Naive thymus-derived CD4-positive, alpha-beta T cell (primary cell): ENCODE data around the gene CCDC33. TPM values are rescaled to one million over a fixed set of nuclear protein-coding genes. Genes with fewer than 3 reads are reported as not detected.
A peak's percentile ranks its signal among the peaks of the same experiment; 100 is the strongest.

Experiments used
- ATAC-seq: fragments of 150-1000 bp; cut with Tn5 transposase; 2 replicates; pipeline ENCODE4 v1.10.0; 2021; ENCODE audit warnings: mild to moderate bottlenecking, moderate library complexity
- CTCF ChIA-PET: fragments of 350-600 bp; sonication (Branson Sonifier 250); formaldehyde crosslinking; loops from one replicate; lab custom pipeline; 2021; ENCODE audit warnings: antibody characterized with exemption; lab: Charles Lee
- POLR2A ChIA-PET: fragments of 350-600 bp; sonication (Branson Sonifier 250); formaldehyde crosslinking; loops from one replicate; lab custom pipeline; 2021; ENCODE audit warnings: antibody characterized with exemption, inconsistent platforms; lab: Charles Lee
- DNase-seq, 9 donors: peaks; one replicate each; pipeline versions ENCODE4 v3.0.0 to v3.0.0-alpha.2; 2020 to 2022; ENCODE audit warnings: mixed read lengths in 1 of 9
- H3K27ac ChIP-seq: one replicate; pipeline ENCODE4 v1.7.0; 2013; ENCODE audit warnings: mild to moderate bottlenecking, low read depth, low read length, moderate library complexity
- H3K27me3 ChIP-seq, 2 donors: one replicate each; pipeline ENCODE4 v1.7.0; 2013; ENCODE audit warnings: low read length in 2 of 2, mild to moderate bottlenecking in 2 of 2, moderate library complexity in 2 of 2; ENCODE audit not compliant: control insufficient read depth in 2 of 2, insufficient read depth in 2 of 2
- H3K36me3 ChIP-seq, 3 experiments: 1 replicate in 2 of 3; 2 replicates in 1 of 3; pipeline ENCODE4 v1.7.0; 2013; ENCODE audit warnings: low read length in 3 of 3, mild to moderate bottlenecking in 3 of 3, moderate library complexity in 1 of 3; ENCODE audit not compliant: insufficient read depth in 3 of 3, control insufficient read depth in 2 of 3
- H3K4me1 ChIP-seq, 2 donors: one replicate each; pipeline ENCODE4 v1.7.0; 2013; ENCODE audit warnings: low read length in 2 of 2, mild to moderate bottlenecking in 2 of 2, moderate library complexity in 1 of 2; ENCODE audit not compliant: control insufficient read depth in 2 of 2, insufficient read depth in 2 of 2
- H3K4me3 ChIP-seq: 2 replicates; pipeline ENCODE4 v1.7.0; 2013; ENCODE audit warnings: mild to moderate bottlenecking, low read length
- H3K9me3 ChIP-seq, 3 experiments: 1 replicate in 2 of 3; 2 replicates in 1 of 3; pipeline ENCODE4 v1.7.0; 2013; ENCODE audit warnings: low read length in 3 of 3; ENCODE audit not compliant: control insufficient read depth in 2 of 3
- H3K27ac Mint-ChIP-seq, 9 donors: one replicate each; pipeline ENCODE4 v1.8.0; 2020 to 2022; ENCODE audit warnings: mixed read lengths in 9 of 9, mild to moderate bottlenecking in 8 of 9, moderate library complexity in 5 of 9, inconsistent platforms in 2 of 9
- H3K27me3 Mint-ChIP-seq, 5 donors: one replicate each; pipeline ENCODE4 v1.8.0; 2021 to 2022; ENCODE audit warnings: mixed read lengths in 5 of 5, mild to moderate bottlenecking in 1 of 5
- H3K36me3 Mint-ChIP-seq, 5 donors: one replicate each; pipeline ENCODE4 v1.8.0; 2020 to 2022; ENCODE audit warnings: mixed read lengths in 5 of 5, mild to moderate bottlenecking in 3 of 5, inconsistent platforms in 1 of 5
- H3K4me1 Mint-ChIP-seq, 7 donors: one replicate each; pipeline ENCODE4 v1.8.0; 2020 to 2022; ENCODE audit warnings: mixed read lengths in 7 of 7, mild to moderate bottlenecking in 3 of 7, inconsistent platforms in 1 of 7
- H3K4me3 Mint-ChIP-seq, 10 donors: one replicate each; pipeline ENCODE4 v1.8.0; 2020 to 2022; ENCODE audit warnings: mild to moderate bottlenecking in 10 of 10, mixed read lengths in 10 of 10, moderate library complexity in 6 of 10, inconsistent platforms in 2 of 10
- H3K9me3 Mint-ChIP-seq, 11 donors: one replicate each; pipeline ENCODE4 v1.8.0; 2020 to 2022; ENCODE audit warnings: mixed read lengths in 11 of 11, mild to moderate bottlenecking in 4 of 11, inconsistent platforms in 1 of 11, moderate library complexity in 1 of 11
- intact Hi-C, 2 donors: fragments of 100-400 bp; cut with micrococcal nuclease; formaldehyde crosslinking; loops; one replicate each; pipeline ENCODE4 v1.15.1; 2023
- polyA plus RNA-seq, 2 donors: library from polyadenylated mRNA; unstranded; fragments of 300-500 nt; fragmentation: Illumina TruSeq; gene quantifications; one replicate each; pipeline ENCODE4 v1.2.3, GENCODE V29; 2021
- total RNA-seq, 6 experiments: library from RNA in 5 of 6; stranded (reverse) in 5 of 6; gene quantifications; 1 replicate in 5 of 6; 2 replicates in 1 of 6; pipeline ENCODE4 v1.2.3 and lab custom pipeline; 2021 to 2026

CCDC33 gene
- total and polyA plus RNA-seq, 7 experiments from 2014 or later = not detected

DNA sequence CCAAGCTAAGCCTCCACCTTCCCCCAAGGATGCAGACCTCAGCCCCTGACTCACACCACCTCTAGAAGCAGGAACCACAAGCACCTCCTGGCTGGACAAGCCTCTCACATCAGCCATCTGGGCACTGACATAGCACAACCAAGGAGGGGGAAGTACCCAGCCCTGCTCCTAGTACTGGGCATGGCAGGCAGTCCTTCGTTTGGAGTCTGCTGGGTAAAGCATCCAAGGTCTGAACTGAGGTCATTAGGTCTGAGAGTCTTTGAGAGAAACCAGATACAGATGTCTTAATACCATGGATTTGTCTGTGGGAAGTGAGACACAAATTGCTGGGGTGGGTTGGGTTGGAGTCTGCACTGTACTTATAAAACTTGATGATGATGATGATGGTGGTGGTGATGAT, 61.8 kb downstream of the CCDC33 start:
- peaks cover 0 to 3% (median 0%) of the 10 kb centered on the region in 11 donors for H3K9me3 Mint-ChIP-seq
- H3K27ac Mint-ChIP-seq = no peak overlapping the region
- H3K9me3 ChIP-seq = no peaks in the 10 kb centered on the region
- H3K4me1 Mint-ChIP-seq = peaks cover 0 to 4% (median 0%) of the 10 kb centered on the region in 7 donors
- H3K36me3 ChIP-seq = no peaks in the 10 kb centered on the region
- ChIA-PET POLR2A (no interaction called here), CTCF (no interaction called here)
- H3K4me1 ChIP-seq = no peaks in the 10 kb centered on the region
- H3K4me3 ChIP-seq = no peak overlapping the region
- no peak for ATAC-seq
- no peak for DNase-seq
- H3K27ac ChIP-seq = no peak overlapping the region
- H3K27me3 Mint-ChIP-seq = peaks cover 30 to 50% (median 39%) of the 10 kb centered on the region in 5 donors
- no peak overlapping the region for H3K4me3 Mint-ChIP-seq
- no peaks in the 10 kb centered on the region for H3K36me3 Mint-ChIP-seq
- intact Hi-C loops = no loop called here
- peaks cover 0 to 4% of the 10 kb centered on the region in 2 donors for H3K27me3 ChIP-seq

GRCh38 chr15:74300057-74300795, 64.1 kb downstream of the CCDC33 start:
- ATAC-seq (peak; percentile 10), DNase-seq (no peak)
- no peaks in the 10 kb centered on the region for H3K36me3 Mint-ChIP-seq
- Histone ChIP-seq H3K36me3 (no peaks in the 10 kb centered on the region), H3K27me3 (no peaks in the 10 kb centered on the region), H3K4me3 (no peak overlapping the region), H3K4me1 (no peaks in the 10 kb centered on the region), H3K9me3 (no peaks in the 10 kb centered on the region), H3K27ac (no peak overlapping the region)
- intact Hi-C loops = no loop called here
- POLR2A ChIA-PET = no interaction called here
- CTCF ChIA-PET = no interaction called here
- peaks cover 0 to 4% (median 0%) of the 10 kb centered on the region in 11 donors for H3K9me3 Mint-ChIP-seq
- no peak overlapping the region for H3K4me3 Mint-ChIP-seq
- H3K4me1 Mint-ChIP-seq = peaks cover 0 to 5% (median 0%) of the 10 kb centered on the region in 7 donors
- H3K27me3 Mint-ChIP-seq = peaks cover 35 to 53% (median 39%) of the 10 kb centered on the region in 5 donors
- H3K27ac Mint-ChIP-seq = no peak overlapping the region

GRCh38 chr15:74301583-74302361, 65.6 kb downstream of the CCDC33 start:
- Histone ChIP-seq H3K4me1 (no peaks in the 10 kb centered on the region), H3K9me3 (no peaks in the 10 kb centered on the region), H3K4me3 (no peak overlapping the region), H3K36me3 (no peaks in the 10 kb centered on the region), H3K27ac (no peak overlapping the region), H3K27me3 (no peaks in the 10 kb centered on the region)
- Mint-ChIP-seq H3K27me3 (peaks cover 43 to 61% (median 48%) of the 10 kb centered on the region in 5 donors), H3K4me3 (no peak overlapping the region), H3K9me3 (peaks cover 0 to 1% (median 0%) of the 10 kb centered on the region in 11 donors), H3K4me1 (peaks cover 0 to 5% (median 0%) of the 10 kb centered on the region in 7 donors), H3K27ac (peak overlapping the region in 1 of 9 donors; percentile 51), H3K36me3 (no peaks in the 10 kb centered on the region)
- ATAC-seq (no peak), DNase-seq (no peak)
- CTCF ChIA-PET = no interaction called here
- POLR2A ChIA-PET = no interaction called here
- intact Hi-C loops = loop anchor here in 1 of 2 donors (2.0 kb wide), 1 partner anchor 175 kb away; no protein-coding TSS in a partner anchor

GRCh38 chr15:74302821-74303359, 66.8 kb downstream of the CCDC33 start:
- Histone ChIP-seq H3K4me1 (no peaks in the 10 kb centered on the region), H3K9me3 (no peaks in the 10 kb centered on the region), H3K4me3 (no peak overlapping the region), H3K27me3 (no peaks in the 10 kb centered on the region), H3K27ac (no peak overlapping the region), H3K36me3 (no peaks in the 10 kb centered on the region)
- peaks cover 0 to 5% (median 0%) of the 10 kb centered on the region in 7 donors for H3K4me1 Mint-ChIP-seq
- H3K27ac Mint-ChIP-seq = no peak overlapping the region
- CTCF ChIA-PET = interaction anchor here (0.8 kb wide), 1 partner anchor 330 kb away, joined by 4 read pairs; no protein-coding TSS in a partner anchor
- no peak overlapping the region for H3K4me3 Mint-ChIP-seq
- H3K9me3 Mint-ChIP-seq = peaks cover 0 to 1% (median 0%) of the 10 kb centered on the region in 11 donors
- no peaks in the 10 kb centered on the region for H3K36me3 Mint-ChIP-seq
- intact Hi-C loops = loop anchor here (1.0 to 2.0 kb wide), 2 partner anchors 176 to 330 kb away; no protein-coding TSS in a partner anchor
- peaks cover 42 to 58% (median 50%) of the 10 kb centered on the region in 5 donors for H3K27me3 Mint-ChIP-seq
- peak in 3 of 9 donors; percentile 26 to 36 (median 29) for DNase-seq
- no peak for ATAC-seq
- POLR2A ChIA-PET = no interaction called here

GRCh38 chr15:74303741-74304309, 67.7 kb downstream of the CCDC33 start:
- no peaks in the 10 kb centered on the region for H3K36me3 Mint-ChIP-seq
- CTCF ChIA-PET = interaction anchor here (0.8 to 0.9 kb wide), 2 partner anchors 331 kb away, joined by 3 to 4 read pairs; no protein-coding TSS in a partner anchor

GRCh38 chr15:74304431-74304830, 68.3 kb downstream of the CCDC33 start:
- Mint-ChIP-seq H3K27ac (no peak overlapping the region), H3K27me3 (peaks cover 46 to 61% (median 50%) of the 10 kb centered on the region in 5 donors), H3K4me3 (no peak overlapping the region), H3K4me1 (peaks cover 0 to 5% (median 0%) of the 10 kb centered on the region in 7 donors), H3K36me3 (no peaks in the 10 kb centered on the region), H3K9me3 (peaks cover 0 to 1% (median 0%) of the 10 kb centered on the region in 11 donors)
- POLR2A ChIA-PET = no interaction called here
- no peaks in the 10 kb centered on the region for H3K36me3 ChIP-seq
- H3K27me3 ChIP-seq = no peaks in the 10 kb centered on the region
- no peak for DNase-seq
- H3K4me1 ChIP-seq = no peaks in the 10 kb centered on the region
- intact Hi-C loops = no loop called here
- H3K4me3 ChIP-seq = no peak overlapping the region
- no peaks in the 10 kb centered on the region for H3K9me3 ChIP-seq
- ATAC-seq = no peak
- CTCF ChIA-PET = interaction anchor here (0.9 kb wide), 1 partner anchor 331 kb away, joined by 3 read pairs; no protein-coding TSS in a partner anchor
- no peak overlapping the region for H3K27ac ChIP-seq

More at GRCh38 chr15:74303741-74304309, 67.7 kb downstream of the CCDC33 start:
- Mint-ChIP-seq H3K27me3 (peaks cover 46 to 62% (median 50%) of the 10 kb centered on the region in 5 donors), H3K9me3 (peaks cover 0 to 1% (median 0%) of the 10 kb centered on the region in 11 donors), H3K4me1 (peaks cover 0 to 5% (median 0%) of the 10 kb centered on the region in 7 donors), H3K4me3 (no peak overlapping the region), H3K27ac (no peak overlapping the region)
- H3K27me3 ChIP-seq = no peaks in the 10 kb centered on the region
- no peak for DNase-seq
- POLR2A ChIA-PET = no interaction called here
- H3K4me3 ChIP-seq = no peak overlapping the region
- ATAC-seq = no peak
- H3K36me3 ChIP-seq = no peaks in the 10 kb centered on the region
- H3K27ac ChIP-seq = no peak overlapping the region
- intact Hi-C loops = loop anchor here (1.0 to 2.0 kb wide), 2 partner anchors 177 to 331 kb away; no protein-coding TSS in a partner anchor
- no peaks in the 10 kb centered on the region for H3K4me1 ChIP-seq
- no peaks in the 10 kb centered on the region for H3K9me3 ChIP-seq
